Heart left ventricle (tissue), 13 donors: Measurements from ENCODE around the gene KRTAP5-8.

Source experiments
- POLR2A ChIP-seq, 2 donors: fragments of 450-650 bp; IDR thresholded peaks; one replicate each; pipeline ENCODE4 v1.6.1; 2017; ENCODE audit warnings: antibody characterized with exemption in 2 of 2, mild to moderate bottlenecking in 2 of 2, moderate library complexity in 2 of 2
- TF ChIP-seq, protein P1 (sequence below), 12 donors: fragments of 200-600 bp; sonication (generic) in 4 of 12; IDR thresholded peaks; one replicate each; pipeline versions ENCODE4 v1.5.0 to v1.8.0; 2018 to 2022; ENCODE audit warnings: antibody characterized with exemption in 12 of 12, mild to moderate bottlenecking in 5 of 12
- donor health status: ischemic (EF 13 %, LVEDD 7.1; RV severe dilation, severe dysfunction).
- donor health status: DM: no; HTN: yes; CAD: no.
- donor health status: DM: no; HTN: no; CAD: no.
- donor health status: ischemic (EF 25% LVEDD 6.9; RV normal size, moderate dysfunction).
- donor health status: ischemic (EF 25% LVEDD 5.7; RV mildly dilated, moderate dysfunction).
- donor health status: ischemic (EF 35%, LVEDD 5.7; RV mildly dilated, moderate dysfunction).
- donor health status: nonischemic (EF 11% LVEDD 7.7; RV severe dilation, severe dysfunction).
- donor health status: DM: yes; HTN: yes; CAD: no.
- donor health status: PGD.
- donor health status: ischemic (EF 29% LVEDD 5.4; RV normal size, mild dysfunction).
- donor health status: nonischemic (EF 23%, LVEDD 6.1; RV moderate dilation, normal function).

DNA sequence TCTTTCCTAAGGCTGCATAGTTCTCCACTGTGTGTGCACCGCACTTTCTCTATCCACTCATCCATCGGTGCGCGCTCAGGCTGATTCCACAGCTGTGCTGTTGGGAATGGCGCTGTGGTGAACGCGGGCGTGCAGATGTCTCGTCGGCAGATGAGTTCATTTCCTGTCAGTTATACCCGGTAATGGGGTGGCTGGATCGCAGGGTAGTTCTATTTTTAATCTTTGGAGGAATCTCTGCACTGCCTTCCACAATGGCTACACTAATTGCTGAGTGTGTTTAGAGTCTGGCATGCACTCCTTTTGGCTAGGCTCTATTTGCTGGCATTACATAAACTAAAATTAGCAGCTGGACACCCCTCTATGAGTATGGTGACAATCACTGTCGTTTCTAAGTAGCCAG, 38.7 kb upstream of the KRTAP5-8 start:
- TF ChIP-seq, protein P1, sequence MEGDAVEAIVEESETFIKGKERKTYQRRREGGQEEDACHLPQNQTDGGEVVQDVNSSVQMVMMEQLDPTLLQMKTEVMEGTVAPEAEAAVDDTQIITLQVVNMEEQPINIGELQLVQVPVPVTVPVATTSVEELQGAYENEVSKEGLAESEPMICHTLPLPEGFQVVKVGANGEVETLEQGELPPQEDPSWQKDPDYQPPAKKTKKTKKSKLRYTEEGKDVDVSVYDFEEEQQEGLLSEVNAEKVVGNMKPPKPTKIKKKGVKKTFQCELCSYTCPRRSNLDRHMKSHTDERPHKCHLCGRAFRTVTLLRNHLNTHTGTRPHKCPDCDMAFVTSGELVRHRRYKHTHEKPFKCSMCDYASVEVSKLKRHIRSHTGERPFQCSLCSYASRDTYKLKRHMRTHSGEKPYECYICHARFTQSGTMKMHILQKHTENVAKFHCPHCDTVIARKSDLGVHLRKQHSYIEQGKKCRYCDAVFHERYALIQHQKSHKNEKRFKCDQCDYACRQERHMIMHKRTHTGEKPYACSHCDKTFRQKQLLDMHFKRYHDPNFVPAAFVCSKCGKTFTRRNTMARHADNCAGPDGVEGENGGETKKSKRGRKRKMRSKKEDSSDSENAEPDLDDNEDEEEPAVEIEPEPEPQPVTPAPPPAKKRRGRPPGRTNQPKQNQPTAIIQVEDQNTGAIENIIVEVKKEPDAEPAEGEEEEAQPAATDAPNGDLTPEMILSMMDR (IDR thresholded peaks at IDR 0.05) = no peak
- no peak for TF ChIP-seq POLR2A (IDR thresholded peaks at IDR 0.05)
